ENCODE data around the gene MAP7D1.

- TF ChIP-seq MAX (IDR thresholded peaks at IDR 0.05; ENCODE audit: insufficient read depth, insufficient read length) (no peak), CTCF (IDR thresholded peaks at IDR 0.05; ENCODE audit: extremely low read depth in 1 of 2, insufficient read depth in 1 of 2, low read depth in 1 of 2, low read length in 2 of 2) (no peak), MYC (IDR thresholded peaks at IDR 0.05; ENCODE audit: low read depth, low read length) (no peak), POLR2AphosphoS5 (IDR thresholded peaks at IDR 0.05; ENCODE audit: insufficient read depth, low read depth, low read length) (no peak), FOS (IDR thresholded peaks at IDR 0.05; ENCODE audit: borderline replicate concordance, insufficient read depth, low read length) (no peak), JUN (IDR thresholded peaks at IDR 0.05; ENCODE audit: borderline replicate concordance, insufficient read depth, insufficient read length, low read depth) (no peak), POLR2A (IDR thresholded peaks at IDR 0.05; ENCODE audit: low read depth, low read length) (no peak), GATA2 (IDR thresholded peaks at IDR 0.05; ENCODE audit: insufficient read depth, insufficient read length, low read depth, low read length) (no peak), EZH2 (IDR thresholded peaks at IDR 0.05; ENCODE audit: borderline replicate concordance, low read depth, low read length, severe bottlenecking) (no peak)
These were observed 9.2 kb downstream of the MAP7D1 start for GRCh38 chr1:36165145-36165544.
